GM12801 (cell line): Measurements from ENCODE around the gene LDAH.

Source experiments
- TF ChIP-seq, protein P1 (sequence below): IDR thresholded peaks from one replicate; pipeline ENCODE4 v1.5.1; 2011; ENCODE audit warnings: control low read depth; ENCODE audit not compliant: insufficient read length; ENCODE audit errors: extremely low read depth

The LDAH gene

DNA sequence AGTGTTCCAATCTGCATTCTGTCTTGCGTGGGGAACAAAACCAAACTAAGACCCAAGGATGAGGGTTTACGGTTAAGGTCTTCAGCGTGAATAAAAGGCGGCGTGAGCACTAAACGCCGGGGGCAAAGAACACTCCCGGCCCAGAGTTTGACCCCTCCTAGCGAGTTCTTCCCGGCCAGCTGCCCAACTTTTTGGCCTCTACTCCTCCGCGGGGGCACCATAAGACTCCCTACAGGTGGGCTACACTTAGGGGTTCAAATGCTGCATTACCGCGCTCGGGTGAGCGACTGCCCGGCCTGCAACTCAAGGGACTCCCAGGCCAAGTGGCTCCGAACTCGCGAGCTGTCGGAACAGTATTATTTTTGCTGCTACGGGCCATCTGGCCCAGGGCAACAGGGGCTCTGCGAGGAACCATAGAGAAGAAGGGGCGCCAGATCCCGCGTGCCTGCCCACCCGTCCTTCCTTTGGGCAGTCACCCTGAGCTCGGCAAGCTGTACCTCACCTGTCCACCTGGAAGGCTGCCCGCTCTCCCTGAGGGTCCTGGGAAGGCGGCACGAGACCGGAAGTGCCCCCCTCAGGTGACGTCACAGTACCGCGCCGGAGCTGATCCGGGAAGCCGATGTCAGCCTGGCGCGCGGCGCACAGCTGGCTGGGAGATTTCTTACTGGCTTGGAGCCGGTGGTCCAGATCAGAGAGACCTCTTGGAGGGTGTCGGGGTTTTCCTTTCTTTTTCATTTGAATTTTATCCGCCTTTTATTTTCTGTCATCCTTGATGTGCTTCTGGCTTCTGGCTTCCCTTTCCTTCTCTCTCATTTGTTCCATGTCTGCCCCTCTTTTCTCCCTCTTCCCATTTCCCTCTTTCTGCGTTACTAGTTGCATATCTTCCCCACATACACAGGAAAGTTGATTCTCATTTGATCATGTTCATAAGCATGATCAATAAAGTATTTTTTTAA, at the start of gene LDAH:
Gene LDAH (minus strand): TSS at position 567 of the 956 bp plus-strand sequence. CDS start 21,638 bp downstream, outside the sequence.
- TF ChIP-seq, protein P1, sequence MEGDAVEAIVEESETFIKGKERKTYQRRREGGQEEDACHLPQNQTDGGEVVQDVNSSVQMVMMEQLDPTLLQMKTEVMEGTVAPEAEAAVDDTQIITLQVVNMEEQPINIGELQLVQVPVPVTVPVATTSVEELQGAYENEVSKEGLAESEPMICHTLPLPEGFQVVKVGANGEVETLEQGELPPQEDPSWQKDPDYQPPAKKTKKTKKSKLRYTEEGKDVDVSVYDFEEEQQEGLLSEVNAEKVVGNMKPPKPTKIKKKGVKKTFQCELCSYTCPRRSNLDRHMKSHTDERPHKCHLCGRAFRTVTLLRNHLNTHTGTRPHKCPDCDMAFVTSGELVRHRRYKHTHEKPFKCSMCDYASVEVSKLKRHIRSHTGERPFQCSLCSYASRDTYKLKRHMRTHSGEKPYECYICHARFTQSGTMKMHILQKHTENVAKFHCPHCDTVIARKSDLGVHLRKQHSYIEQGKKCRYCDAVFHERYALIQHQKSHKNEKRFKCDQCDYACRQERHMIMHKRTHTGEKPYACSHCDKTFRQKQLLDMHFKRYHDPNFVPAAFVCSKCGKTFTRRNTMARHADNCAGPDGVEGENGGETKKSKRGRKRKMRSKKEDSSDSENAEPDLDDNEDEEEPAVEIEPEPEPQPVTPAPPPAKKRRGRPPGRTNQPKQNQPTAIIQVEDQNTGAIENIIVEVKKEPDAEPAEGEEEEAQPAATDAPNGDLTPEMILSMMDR = no peak

DNA sequence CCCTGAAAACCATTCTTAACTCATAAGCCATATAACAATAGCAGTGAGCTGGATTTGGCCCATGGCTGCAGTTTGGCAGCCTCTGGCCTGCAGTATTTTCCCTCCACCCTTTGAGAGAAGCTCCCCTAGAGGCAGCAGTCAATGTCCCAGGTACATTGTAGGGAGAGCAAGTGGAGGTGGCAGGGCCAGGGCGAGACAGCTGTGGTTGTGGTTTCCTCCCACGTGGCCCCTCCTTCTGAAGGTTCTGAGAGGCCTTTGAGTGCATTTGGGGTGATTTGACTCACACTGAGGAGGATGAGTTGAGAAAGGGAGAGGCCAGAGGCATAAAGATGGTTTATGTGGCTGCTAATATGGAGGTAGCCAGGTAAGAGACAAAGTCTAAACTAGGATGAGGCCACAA, 45.5 kb upstream of the LDAH start:
- TF ChIP-seq, protein P1 = no peak

DNA sequence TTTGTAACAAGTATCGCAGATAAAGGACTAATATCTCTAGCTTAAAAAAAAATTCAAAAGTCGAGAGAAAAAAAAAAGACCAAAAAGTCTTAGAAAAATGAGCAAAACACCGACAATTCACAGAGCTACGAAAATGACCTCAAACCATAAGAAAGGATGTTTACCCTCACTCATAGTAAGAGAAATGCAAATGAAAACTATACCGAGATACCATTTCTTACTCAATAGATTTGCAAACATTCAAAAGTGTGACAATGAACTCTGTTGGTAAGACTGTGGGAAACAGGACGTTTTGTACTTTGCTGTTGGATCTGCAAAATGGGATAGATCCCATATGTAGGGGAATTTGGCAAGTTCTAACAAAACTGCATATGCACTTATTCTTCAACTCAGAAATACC, 39.9 kb upstream of the LDAH start:
- TF ChIP-seq, protein P1 = no peak

DNA sequence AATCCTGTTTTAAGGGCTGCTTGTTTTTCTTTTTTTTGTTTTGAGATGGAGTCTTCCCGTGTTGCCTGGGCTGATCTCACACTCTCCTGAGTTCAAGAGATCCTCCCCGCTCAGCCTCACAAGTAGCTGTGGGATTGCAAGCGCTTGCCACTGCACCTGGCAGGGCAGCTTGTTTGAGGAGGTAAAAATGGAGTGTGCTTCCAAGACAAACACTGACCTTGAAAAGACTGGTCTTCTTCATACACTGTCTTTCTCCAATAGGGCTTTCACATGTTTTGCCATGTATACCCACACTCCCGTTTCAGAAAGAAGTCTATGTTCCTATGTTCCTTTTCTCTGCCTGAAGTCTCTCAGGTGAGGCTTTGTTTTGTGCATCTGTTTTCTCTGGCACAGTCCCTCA, 32.6 kb upstream of the LDAH start:
- TF ChIP-seq, protein P1 = no peak

DNA sequence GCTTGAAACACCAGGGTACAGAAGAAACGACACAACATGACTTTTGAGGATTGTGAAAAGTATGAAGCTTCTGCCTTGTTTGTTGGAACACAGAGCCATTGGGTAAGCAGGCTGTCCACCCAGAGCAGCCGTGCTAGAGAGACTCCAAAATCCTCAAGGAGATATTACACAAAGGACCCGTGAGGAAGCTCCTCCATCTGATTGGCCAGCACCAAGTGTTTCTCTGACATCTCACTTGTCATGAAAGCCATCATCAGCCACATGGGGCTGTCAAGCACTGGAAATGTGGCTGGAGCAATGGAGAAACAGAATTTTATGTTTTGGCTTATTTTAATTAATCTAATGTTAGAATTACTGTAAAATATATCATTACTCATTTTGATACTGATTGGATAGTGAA, 29.8 kb upstream of the LDAH start:
- TF ChIP-seq, protein P1 = no peak

DNA sequence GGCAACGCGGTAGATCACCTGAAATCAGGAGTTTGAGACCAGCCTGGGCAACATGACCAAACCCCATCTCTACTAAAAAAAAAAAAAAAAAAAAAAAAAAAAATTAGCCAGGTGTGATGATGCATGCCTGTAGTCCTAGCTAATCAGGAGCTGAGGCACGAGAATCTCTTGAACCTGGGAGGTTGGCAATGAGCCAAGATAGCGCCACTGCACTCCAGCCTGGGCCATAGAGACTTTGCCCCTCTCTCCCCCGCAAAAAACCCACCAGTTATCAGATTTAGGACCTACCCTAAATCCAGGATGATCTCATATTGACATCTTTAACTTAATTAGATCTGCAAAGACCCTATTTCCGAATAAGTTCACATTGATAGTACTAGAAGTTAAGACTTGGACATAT, 29.2 kb upstream of the LDAH start:
- TF ChIP-seq, protein P1 = no peak

DNA sequence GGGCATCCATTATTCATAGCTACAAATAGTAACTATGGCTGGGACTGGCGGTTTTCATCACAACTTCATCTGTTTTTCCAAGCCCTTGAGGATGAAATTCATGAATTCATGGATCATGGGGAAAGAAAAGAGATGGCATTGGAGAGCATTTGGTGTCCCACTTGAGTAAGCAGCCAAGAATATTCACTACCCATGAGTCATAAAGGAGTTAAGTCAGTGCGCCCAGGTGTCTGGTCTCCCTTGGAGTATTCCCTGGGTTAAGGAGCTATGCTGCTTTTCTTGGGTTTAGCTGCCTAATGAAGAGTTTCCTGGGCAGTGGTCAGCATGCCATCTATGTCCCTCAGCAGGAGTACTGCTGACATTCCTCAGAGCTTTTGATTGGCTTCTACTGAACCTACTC, 21.3 kb upstream of the LDAH start:
- TF ChIP-seq, protein P1 = no peak
